A549 (cell line): ENCODE results near the gene AK1.

Experiments
- BCL3 ChIP-seq: fragments of >200 bp; sonication (Bioruptor Twin); formaldehyde crosslinking; IDR thresholded peaks from 3 replicates; pipeline ENCODE4 v1.6.1; 2016
- CTCF ChIP-seq: fragments of >200 bp; sonication (Bioruptor Twin); formaldehyde crosslinking; IDR thresholded peaks from 3 replicates; pipeline ENCODE4 v1.5.1; 2016
- EHF ChIP-seq: fragments of 250-450 bp; sonication (Bioruptor Pico); IDR thresholded peaks from 2 replicates; pipeline ENCODE4 v1.5.0; 2020; ENCODE audit warnings: mild to moderate bottlenecking
- EHMT2 ChIP-seq: fragments of 200-600 bp; sonication (generic); IDR thresholded peaks from 2 replicates; pipeline ENCODE4 v1.6.1; 2016; ENCODE audit warnings: antibody characterized with exemption, low read depth, mild to moderate bottlenecking, moderate library complexity
- EP300 ChIP-seq, 2 experiments: fragments of >200 bp; sonication (Bioruptor Twin); formaldehyde crosslinking; IDR thresholded peaks; 2 replicates in 1 of 2; 3 replicates in 1 of 2; pipeline ENCODE4 v1.6.1; 2016 to 2017
- ESRRA ChIP-seq: fragments of 150-350 bp; IDR thresholded peaks from 2 replicates; pipeline ENCODE4 v1.6.1; 2014; ENCODE audit warnings: mild to moderate bottlenecking, low read length, borderline replicate concordance
- JUN ChIP-seq, 2 experiments: fragments of >200 bp; sonication (Bioruptor Twin); formaldehyde crosslinking; IDR thresholded peaks; 2 replicates in 1 of 2; 3 replicates in 1 of 2; pipeline ENCODE4 v1.6.1; 2016 to 2017
- PBX3 ChIP-seq: IDR thresholded peaks from 2 replicates; pipeline ENCODE4 v1.6.1; 2012
- POLR2A ChIP-seq: IDR thresholded peaks from 2 replicates; pipeline ENCODE4 v1.6.1; 2012; ENCODE audit warnings: mild to moderate bottlenecking, low read length
- RAD21 ChIP-seq, 2 experiments: fragments of >200 bp in 1 of 2; sonication (Bioruptor Twin) in 1 of 2; formaldehyde crosslinking in 1 of 2; IDR thresholded peaks in 1 of 2; conservative IDR thresholded peaks in 1 of 2; 2 replicates in 1 of 2; 3 replicates in 1 of 2; pipeline ENCODE4 v1.6.1; 2012 to 2018; ENCODE audit warnings: inconsistent platforms in 1 of 2
- REST ChIP-seq: fragments of 200-600 bp; sonication (generic); IDR thresholded peaks from 2 replicates; pipeline ENCODE4 v1.6.1; 2016; ENCODE audit warnings: antibody characterized with exemption, mild to moderate bottlenecking, moderate library complexity
- RFX5 ChIP-seq: fragments of 450-650 bp; IDR thresholded peaks from 2 replicates; pipeline ENCODE4 v1.7.1; 2014; ENCODE audit warnings: antibody characterized with exemption, mild to moderate bottlenecking, moderate library complexity

- TF ChIP-seq CTCF = no peak
- no peak for TF ChIP-seq RAD21 (conservative IDR thresholded peaks at IDR 0.05 in 1 of 2, IDR thresholded peaks at IDR 0.05 in 1 of 2)
- TF ChIP-seq RFX5 = no peak
- no peak for TF ChIP-seq POLR2A
- no peak for TF ChIP-seq EHMT2
- no peak for TF ChIP-seq EP300 (IDR thresholded peaks at IDR 0.05)
- no peak for TF ChIP-seq EHF (CRISPR knock-in tag)
- no peak for TF ChIP-seq JUN (IDR thresholded peaks at IDR 0.05)
- no peak for TF ChIP-seq PBX3
- TF ChIP-seq BCL3 = no peak
- TF ChIP-seq ESRRA = no peak
- no peak for TF ChIP-seq REST
Observed at GRCh38 chr9:127844821-127845359, 32.6 kb downstream of the AK1 start.
